ENCODE measurements around the gene MKX. TPM values are rescaled to one million over a fixed set of nuclear protein-coding genes. Genes with fewer than 3 reads are reported as not detected.

MKX gene
- total RNA-seq, 1 experiment from 2014 or later: 27.5 TPM

DNA sequence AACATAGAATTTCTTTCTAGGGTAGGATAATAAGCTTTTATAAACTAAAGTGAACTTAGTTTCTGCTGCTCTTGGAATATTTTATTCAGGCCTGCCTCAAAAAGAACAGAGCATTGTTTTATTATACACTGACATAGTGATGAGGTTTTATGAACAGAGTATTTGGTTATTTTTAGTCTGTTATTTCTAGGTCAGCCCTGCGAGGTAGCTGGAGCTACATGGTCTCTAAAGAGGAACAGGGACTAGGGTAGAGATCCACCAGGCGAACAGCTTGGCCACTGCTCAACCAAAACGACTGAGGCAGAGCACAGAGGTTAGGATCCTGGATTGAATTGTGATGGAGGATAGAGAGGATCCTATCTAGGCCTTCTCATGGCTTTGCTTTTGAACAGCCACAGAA is 53.0 kb downstream of the MKX start (continued):
- TF ChIP-seq, protein P1, sequence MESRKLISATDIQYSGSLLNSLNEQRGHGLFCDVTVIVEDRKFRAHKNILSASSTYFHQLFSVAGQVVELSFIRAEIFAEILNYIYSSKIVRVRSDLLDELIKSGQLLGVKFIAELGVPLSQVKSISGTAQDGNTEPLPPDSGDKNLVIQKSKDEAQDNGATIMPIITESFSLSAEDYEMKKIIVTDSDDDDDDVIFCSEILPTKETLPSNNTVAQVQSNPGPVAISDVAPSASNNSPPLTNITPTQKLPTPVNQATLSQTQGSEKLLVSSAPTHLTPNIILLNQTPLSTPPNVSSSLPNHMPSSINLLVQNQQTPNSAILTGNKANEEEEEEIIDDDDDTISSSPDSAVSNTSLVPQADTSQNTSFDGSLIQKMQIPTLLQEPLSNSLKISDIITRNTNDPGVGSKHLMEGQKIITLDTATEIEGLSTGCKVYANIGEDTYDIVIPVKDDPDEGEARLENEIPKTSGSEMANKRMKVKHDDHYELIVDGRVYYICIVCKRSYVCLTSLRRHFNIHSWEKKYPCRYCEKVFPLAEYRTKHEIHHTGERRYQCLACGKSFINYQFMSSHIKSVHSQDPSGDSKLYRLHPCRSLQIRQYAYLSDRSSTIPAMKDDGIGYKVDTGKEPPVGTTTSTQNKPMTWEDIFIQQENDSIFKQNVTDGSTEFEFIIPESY (IDR thresholded peaks at IDR 0.05; ENCODE audit: extremely low read depth, insufficient replicate concordance, low read length): no peak

DNA sequence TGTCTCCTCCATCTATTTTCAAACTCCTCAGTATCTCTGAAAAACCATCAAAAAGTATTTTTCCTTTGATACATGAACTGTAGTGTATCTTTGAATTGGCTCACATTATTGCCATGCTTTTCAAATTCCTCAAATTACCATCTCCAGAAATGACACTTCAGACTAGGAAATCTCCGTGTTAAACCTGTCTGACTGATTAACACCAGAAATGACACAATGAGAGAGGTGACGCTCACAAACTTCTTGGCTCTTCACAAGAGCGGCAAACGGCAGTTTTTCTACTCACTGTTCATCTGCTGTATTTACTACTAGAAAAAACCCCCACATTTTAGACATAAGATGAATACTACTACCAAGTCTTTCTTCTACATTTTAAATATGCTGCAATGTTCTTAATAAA is 56.6 kb downstream of the MKX start:
- H3K4me3 ChIP-seq (replicated peaks in 1 of 2; ENCODE audit: low read depth in 1 of 2, low read length in 2 of 2): no peak overlapping the region
- ATAC-seq (no peak), DNase-seq (ENCODE audit: low read depth, low spot score) (no peak)
- H3K27ac ChIP-seq (ENCODE audit: low read depth, low read length): no peak overlapping the region
- H3K79me2 ChIP-seq (ENCODE audit: insufficient read depth, low read length): no peaks in the 10 kb centered on the region; the same call in none of the 2 replicates
- no peak overlapping the region for H2AFZ ChIP-seq (ENCODE audit: low read depth, low read length, poor library complexity, severe bottlenecking)
- H4K20me1 ChIP-seq (ENCODE audit: insufficient read depth): no peaks in the 10 kb centered on the region
- no peaks in the 10 kb centered on the region for H3K36me3 ChIP-seq (ENCODE audit: control insufficient read depth in 1 of 2, insufficient read depth in 2 of 2, low read length in 2 of 2)
- intact Hi-C loops (cut with micrococcal nuclease): no loop called here
- CTCF ChIA-PET: no interaction called here
- POLR2A ChIA-PET: no interaction called here
- H3K27me3 ChIP-seq (ENCODE audit: insufficient read depth, low read length): no peaks in the 10 kb centered on the region
- RAD21 ChIA-PET (ENCODE audit: low non-redundant PET in 1 of 2, low total read pairs in 2 of 2, uncharacterized antibody in 2 of 2, unreplicated experiment in 2 of 2): no interaction called here
- H3K9me2 ChIP-seq (ENCODE audit: insufficient read depth): no peaks in the 10 kb centered on the region
- no peak overlapping the region for H3K9ac ChIP-seq (ENCODE audit: low read length)
- H3K9me3 ChIP-seq (ENCODE audit: control insufficient read depth in 1 of 2, insufficient read depth in 1 of 2, low read depth in 1 of 2, low read length in 2 of 2): no peaks in the 10 kb centered on the region
- BruUV-seq (replicated peaks): no TSS peak
- no peak overlapping the region for H3K4me2 ChIP-seq (ENCODE audit: low read length)
- H3K4me1 ChIP-seq (ENCODE audit: control insufficient read depth in 1 of 2, insufficient read depth in 2 of 2, low read length in 2 of 2): no peaks in the 10 kb centered on the region
- TF ChIP-seq CEBPB (IDR thresholded peaks at IDR 0.05; ENCODE audit: low read depth): no peak
- TF ChIP-seq EGR1 (IDR thresholded peaks at IDR 0.05; ENCODE audit: low read depth): no peak
- TF ChIP-seq SRF (IDR thresholded peaks at IDR 0.05; ENCODE audit: low read depth): no peak
- TF ChIP-seq, protein P2, sequence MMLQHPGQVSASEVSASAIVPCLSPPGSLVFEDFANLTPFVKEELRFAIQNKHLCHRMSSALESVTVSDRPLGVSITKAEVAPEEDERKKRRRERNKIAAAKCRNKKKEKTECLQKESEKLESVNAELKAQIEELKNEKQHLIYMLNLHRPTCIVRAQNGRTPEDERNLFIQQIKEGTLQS (IDR thresholded peaks at IDR 0.05): no peak
- TF ChIP-seq, protein P3, sequence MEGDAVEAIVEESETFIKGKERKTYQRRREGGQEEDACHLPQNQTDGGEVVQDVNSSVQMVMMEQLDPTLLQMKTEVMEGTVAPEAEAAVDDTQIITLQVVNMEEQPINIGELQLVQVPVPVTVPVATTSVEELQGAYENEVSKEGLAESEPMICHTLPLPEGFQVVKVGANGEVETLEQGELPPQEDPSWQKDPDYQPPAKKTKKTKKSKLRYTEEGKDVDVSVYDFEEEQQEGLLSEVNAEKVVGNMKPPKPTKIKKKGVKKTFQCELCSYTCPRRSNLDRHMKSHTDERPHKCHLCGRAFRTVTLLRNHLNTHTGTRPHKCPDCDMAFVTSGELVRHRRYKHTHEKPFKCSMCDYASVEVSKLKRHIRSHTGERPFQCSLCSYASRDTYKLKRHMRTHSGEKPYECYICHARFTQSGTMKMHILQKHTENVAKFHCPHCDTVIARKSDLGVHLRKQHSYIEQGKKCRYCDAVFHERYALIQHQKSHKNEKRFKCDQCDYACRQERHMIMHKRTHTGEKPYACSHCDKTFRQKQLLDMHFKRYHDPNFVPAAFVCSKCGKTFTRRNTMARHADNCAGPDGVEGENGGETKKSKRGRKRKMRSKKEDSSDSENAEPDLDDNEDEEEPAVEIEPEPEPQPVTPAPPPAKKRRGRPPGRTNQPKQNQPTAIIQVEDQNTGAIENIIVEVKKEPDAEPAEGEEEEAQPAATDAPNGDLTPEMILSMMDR (IDR thresholded peaks at IDR 0.05 in 2 of 3, conservative IDR thresholded peaks at IDR 0.05 in 1 of 3; ENCODE audit: borderline replicate concordance in 1 of 3, insufficient read depth in 1 of 3, low read depth in 2 of 3, low read length in 2 of 3): no peak
- TF ChIP-seq EZH2 (IDR thresholded peaks at IDR 0.05): no peak
- no peak for TF ChIP-seq JUND (IDR thresholded peaks at IDR 0.05)
- no peak for TF ChIP-seq EZH2phosphoT487 (IDR thresholded peaks at IDR 0.05; ENCODE audit: borderline replicate concordance)
- no peak for TF ChIP-seq POLR2A (IDR thresholded peaks at IDR 0.05; ENCODE audit: borderline replicate concordance, extremely low read depth, insufficient read depth, insufficient read length)
- no peak for TF ChIP-seq ZFX (IDR thresholded peaks at IDR 0.05)
- TF ChIP-seq, protein P4, sequence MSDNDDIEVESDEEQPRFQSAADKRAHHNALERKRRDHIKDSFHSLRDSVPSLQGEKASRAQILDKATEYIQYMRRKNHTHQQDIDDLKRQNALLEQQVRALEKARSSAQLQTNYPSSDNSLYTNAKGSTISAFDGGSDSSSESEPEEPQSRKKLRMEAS (IDR thresholded peaks at IDR 0.05): no peak
- TF ChIP-seq, protein P1 (IDR thresholded peaks at IDR 0.05; ENCODE audit: extremely low read depth, insufficient replicate concordance, low read length): no peak
- TF ChIP-seq TCF7L2 (IDR thresholded peaks at IDR 0.05; ENCODE audit: borderline replicate concordance, extremely low read depth, insufficient read depth, insufficient read length): no peak
- TF ChIP-seq, protein P5, sequence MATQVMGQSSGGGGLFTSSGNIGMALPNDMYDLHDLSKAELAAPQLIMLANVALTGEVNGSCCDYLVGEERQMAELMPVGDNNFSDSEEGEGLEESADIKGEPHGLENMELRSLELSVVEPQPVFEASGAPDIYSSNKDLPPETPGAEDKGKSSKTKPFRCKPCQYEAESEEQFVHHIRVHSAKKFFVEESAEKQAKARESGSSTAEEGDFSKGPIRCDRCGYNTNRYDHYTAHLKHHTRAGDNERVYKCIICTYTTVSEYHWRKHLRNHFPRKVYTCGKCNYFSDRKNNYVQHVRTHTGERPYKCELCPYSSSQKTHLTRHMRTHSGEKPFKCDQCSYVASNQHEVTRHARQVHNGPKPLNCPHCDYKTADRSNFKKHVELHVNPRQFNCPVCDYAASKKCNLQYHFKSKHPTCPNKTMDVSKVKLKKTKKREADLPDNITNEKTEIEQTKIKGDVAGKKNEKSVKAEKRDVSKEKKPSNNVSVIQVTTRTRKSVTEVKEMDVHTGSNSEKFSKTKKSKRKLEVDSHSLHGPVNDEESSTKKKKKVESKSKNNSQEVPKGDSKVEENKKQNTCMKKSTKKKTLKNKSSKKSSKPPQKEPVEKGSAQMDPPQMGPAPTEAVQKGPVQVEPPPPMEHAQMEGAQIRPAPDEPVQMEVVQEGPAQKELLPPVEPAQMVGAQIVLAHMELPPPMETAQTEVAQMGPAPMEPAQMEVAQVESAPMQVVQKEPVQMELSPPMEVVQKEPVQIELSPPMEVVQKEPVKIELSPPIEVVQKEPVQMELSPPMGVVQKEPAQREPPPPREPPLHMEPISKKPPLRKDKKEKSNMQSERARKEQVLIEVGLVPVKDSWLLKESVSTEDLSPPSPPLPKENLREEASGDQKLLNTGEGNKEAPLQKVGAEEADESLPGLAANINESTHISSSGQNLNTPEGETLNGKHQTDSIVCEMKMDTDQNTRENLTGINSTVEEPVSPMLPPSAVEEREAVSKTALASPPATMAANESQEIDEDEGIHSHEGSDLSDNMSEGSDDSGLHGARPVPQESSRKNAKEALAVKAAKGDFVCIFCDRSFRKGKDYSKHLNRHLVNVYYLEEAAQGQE (IDR thresholded peaks at IDR 0.05; ENCODE audit: low read depth): no peak
- TF ChIP-seq YY1 (IDR thresholded peaks at IDR 0.05; ENCODE audit: extremely low read depth, insufficient replicate concordance, low read depth, low read length): no peak
